ENCODE results near the gene PHF2. TPM values are rescaled to one million over a fixed set of nuclear protein-coding genes. Genes with fewer than 3 reads are reported as not detected.

PHF2 gene
- total RNA-seq, 1 experiment from 2014 or later: 12.9 TPM

DNA sequence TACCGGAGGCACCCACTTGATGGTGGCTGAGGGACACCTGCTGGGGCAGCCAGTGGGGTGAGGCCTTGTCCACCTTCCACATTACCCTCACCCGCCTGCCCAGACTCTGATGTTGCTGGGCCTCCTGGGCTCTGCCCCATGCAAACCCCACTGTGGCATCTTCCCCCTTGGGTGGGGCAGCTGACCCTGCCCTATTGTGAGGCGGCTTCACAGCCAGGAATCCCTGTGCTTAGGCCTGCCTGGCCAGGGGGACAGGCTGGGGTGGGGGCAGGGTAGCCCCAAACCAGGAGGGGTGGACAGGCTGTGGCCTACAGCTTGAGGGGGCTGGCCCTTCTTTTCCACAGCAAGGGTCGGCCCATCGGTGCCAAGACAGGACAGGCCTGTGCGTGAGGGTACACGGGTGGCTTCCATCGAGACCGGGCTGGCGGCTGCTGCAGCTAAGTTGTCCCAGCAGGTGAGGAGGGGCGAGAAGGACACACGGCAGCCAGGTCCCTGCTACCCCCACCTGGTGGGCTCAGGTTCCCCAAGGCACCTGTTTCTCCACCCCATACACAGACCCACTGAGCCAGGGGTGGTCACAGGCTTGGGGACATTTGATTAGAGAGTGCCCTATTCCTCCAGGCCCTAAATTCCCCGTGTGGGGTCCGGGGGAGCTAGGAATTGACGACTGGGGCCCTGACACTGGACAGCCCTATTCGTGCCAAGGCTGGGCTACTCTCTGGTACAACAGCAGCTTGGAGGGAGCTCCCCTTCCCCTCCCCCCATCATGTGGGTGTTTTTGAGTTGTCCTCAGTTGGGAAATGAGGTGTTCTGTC is 99.2 kb downstream of the PHF2 start:
- no peak for DNase-seq (ENCODE audit: low read depth, low spot score)
- in situ Hi-C loops (cut with HindIII; ENCODE audit: low pct_unique_long_range_greater_than_20kb, low sequenced_read_pairs): no loop called here

DNA sequence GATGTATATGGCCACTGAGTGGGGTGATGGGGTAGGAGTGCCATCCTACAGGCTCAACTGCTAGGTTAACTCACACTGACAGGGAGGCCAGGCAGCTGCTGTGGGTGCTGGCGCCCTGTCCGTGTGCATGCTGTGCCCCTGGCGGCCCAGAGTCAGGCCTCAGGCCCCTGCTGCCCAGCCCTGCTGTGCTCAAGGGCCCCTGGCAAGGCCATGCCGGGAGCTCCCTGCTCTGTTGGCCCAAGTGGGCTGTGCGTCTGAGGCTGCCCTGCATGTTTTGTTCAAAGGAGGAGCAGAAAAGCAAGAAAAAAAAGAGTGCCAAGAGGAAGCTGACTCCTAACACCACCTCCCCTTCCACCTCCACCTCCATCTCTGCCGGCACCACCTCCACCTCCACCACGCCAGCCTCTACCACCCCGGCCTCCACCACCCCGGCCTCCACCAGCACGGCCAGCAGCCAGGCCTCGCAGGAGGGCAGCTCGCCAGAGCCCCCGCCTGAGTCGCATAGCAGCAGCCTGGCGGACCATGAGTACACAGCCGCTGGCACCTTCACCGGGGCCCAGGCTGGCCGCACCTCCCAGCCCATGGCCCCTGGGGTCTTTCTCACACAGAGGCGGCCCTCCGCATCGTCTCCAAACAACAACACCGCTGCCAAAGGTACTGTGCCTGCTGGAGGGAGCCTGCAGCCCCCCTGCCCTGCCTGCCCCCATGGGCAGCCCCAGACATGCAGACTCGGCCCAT is 100.1 kb downstream of the PHF2 start:
- no peak for DNase-seq (ENCODE audit: low read depth, low spot score)
- in situ Hi-C loops (cut with HindIII; ENCODE audit: low pct_unique_long_range_greater_than_20kb, low sequenced_read_pairs): no loop called here

DNA sequence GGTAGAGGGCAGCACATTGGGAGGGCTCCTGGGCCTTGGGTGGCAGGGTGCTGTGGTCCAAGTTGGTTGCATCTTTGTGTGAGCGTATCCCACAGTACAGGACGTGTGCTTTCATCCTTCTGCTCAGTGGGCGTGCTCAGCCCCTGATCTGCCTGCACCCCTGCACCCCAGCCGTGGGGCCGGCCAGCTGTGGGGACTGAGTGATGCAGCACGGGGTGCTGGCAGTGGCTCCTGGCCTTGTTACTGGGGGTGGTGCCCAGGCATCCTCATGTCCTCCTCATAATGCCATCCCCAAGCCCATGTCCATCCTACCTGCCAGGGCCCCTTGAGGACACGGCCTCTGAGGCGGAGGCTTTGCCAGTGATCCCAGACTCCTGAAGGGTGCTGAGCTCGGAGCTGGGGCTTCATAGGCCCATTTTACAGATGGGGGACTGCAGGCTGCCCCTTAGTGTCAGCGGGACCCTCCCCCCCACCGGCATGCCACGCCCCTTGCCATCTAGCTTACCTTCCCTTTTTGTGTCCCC is 100.7 kb downstream of the PHF2 start:
- DNase-seq (ENCODE audit: low read depth, low spot score): no peak
- in situ Hi-C loops (cut with HindIII; ENCODE audit: low pct_unique_long_range_greater_than_20kb, low sequenced_read_pairs): no loop called here

DNA sequence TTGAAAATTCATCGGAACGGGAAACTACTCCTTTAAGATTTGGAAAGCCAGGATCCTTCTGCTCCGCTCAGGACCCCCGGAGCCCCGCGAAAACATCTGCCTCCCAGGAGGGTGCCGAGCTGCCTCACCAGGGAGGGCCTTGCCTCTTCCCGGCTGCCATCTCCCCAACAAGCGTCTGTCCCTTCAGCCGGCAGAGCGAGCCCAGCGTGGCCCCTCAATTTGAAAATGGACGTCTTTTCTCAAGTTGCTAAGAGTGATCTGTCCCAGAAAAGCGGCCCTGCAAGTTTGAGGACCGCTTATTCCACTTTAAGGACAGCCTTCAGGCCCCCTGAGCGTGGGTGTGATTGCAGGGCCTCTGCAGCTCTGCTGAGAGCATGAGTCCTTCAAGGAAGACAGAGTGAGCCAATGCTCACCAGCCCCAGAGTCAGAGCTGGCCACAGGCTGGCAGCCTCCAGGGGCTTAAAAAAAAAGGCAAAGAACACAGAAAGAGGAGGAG is 101.3 kb downstream of the PHF2 start:
- no peak for DNase-seq (ENCODE audit: low read depth, low spot score)
- in situ Hi-C loops (cut with HindIII; ENCODE audit: low pct_unique_long_range_greater_than_20kb, low sequenced_read_pairs): no loop called here

DNA sequence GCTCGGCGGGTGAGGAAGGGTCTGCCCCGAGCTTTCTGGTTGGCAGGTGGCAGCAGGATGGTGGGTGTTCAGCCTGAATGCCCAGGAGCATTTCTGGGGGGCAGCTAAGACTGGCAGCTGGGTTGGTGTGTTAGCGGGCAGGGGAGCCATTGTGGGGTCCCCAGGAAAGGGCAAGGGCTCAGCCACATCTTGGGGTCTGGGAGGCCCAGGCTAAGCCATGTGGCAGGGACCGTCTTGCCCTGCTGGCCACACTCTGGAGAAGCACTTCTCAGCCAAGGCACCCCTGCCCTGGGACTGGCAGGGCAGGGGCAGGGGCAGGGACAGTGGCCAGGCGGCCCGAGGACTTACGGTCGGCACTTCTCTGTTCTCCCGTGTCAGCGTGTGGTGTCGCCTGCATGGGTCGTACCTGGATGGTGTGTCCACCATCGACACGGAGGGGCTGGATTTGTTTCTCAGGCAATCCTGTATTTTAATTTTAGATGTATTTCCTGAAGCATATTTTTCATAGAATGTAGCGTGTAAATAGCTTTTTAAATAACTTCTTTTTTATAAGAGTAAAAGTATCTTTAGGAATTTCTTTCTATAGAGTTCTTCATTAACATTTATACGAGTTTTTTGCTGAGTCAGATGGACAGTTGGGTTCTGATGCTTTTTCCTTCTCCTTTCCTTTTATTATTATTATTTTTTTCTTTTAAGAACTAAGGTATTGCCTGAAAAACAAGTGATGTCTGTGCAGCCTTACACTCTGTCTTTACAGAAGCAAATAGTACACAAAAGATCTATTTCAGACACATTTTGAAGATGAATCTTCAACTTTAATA is 102.0 kb downstream of the PHF2 start:
- DNase-seq (ENCODE audit: low read depth, low spot score): no peak
- in situ Hi-C loops (cut with HindIII; ENCODE audit: low pct_unique_long_range_greater_than_20kb, low sequenced_read_pairs): no loop called here

DNA sequence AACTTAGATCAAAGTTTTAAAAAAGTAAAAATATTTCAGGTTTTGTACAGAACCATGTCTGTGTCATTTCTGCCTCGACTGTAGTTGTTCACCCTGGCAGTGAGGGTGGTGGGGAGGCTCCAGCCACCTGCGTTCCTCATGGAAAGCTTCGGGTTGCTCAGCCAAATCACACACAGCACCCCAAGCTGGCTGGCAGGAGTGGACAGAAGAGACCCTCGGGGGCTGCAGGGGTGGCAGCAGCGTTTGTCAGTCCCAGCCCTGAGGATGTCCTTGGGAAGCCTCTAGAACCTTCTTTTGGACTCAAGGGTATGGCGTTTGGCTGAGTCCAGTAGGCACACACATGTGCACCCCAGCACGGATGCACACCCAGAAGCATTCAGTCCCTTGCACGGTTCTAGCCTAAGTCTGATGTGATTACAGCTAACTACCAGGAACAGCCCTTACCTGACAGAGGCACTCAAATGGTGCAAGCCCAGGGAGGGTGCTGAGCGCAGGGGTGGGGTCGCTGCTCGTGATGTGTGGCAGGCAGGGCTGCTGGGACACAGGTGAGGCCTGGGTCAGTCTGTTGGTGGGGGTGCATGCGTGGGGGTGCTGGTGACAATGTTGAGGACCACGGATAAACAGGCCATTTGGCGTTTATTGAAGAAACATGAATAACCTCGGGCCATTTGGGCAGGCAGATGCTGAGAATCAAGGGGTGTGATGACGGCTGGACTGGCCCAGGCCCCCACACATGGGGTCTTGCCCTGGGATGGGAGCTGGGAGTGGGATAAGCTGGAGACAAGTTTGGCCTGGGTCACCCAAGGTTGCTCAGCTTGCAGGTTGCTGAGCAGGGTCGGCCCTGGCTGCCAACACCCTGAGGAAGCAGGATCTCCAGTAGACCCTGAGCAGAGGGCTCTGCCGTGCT is 103.4 kb downstream of the PHF2 start:
- in situ Hi-C loops (cut with HindIII; ENCODE audit: low pct_unique_long_range_greater_than_20kb, low sequenced_read_pairs): no loop called here
- no peak for DNase-seq (ENCODE audit: low read depth, low spot score)

DNA sequence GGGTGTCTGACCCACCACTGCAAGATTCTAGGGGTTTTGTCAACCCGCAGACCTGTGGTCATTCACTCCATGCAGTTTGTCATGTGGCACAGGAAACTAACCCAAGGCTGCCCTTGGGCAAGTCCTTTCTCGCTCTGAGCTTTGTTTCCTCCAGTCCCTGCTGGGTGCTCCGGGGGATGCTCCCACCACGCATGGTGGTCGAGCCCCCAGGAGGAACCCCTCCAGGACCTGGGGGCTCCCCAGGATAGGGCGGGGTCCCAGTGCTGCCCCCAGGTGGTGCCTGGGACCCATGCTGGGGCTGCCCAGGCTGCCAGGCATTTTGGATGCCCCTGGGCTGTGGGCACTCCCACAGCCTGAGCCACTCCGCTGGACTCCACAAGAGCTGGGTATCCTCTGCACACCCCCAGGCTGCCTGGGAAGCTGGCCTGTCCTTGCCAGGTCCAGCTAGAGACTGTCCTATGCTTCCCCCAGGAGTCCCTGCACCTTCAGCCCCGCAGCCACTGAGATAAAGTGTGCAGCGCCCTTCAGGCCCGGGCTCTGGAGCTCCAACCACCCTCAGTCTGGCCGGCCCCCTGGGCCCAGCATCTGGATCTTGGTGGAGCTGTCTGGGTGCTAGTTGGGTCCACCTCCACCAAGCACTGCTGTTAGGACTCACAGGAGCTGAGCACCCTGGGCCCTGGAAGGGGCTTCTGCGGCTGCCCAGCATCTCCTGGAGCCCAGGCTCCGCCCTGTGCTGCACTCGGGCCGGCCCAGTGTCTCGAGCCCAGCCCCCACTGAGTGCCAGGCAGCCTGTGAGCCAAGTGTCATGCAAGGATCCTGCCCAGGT is 104.3 kb downstream of the PHF2 start:
- in situ Hi-C loops (cut with HindIII; ENCODE audit: low pct_unique_long_range_greater_than_20kb, low sequenced_read_pairs): no loop called here
- DNase-seq (ENCODE audit: low read depth, low spot score): no peak

DNA sequence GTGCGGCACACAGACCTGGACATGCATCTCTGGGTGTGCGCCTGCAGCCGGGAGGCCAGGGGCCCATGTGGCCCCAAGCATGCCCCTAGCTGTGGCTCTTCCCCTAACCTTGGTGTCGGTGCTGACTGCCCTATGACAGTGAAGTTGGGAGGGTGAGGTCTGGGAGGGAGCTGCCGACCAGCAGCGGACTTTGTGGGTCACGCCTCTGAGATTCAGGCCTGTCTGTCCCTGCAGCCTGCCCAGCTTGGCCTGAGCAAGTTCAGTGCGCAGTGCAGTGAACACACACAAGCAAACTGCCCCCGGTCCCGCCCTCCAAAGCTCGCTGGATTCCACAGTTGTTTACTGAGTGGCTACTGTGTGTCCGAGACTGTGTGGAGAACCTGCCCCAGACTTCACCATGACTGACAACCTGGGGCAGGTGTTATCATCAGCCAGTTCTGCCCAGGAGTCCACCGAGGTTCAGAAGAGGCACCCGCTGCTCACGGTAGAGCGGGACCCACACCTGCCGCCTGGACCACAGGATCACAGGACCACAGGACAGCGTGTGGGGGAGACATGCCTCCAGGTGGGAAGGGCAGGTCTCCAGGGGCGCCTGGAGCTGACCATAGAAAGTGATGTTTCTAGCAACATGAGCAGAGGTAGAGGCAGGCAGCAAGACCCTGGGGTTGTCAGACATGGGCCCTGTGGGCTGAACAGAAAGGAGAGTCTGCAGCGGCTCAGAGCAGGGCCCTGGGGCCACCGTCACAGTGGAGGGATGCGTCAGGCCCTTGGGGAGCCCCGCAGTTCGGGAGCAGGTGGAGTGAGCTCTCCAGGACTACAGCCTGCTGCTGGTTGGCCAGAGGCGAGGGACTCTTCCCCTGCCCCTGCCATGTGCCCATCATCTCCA is 105.1 kb downstream of the PHF2 start:
- no peak for DNase-seq (ENCODE audit: low read depth, low spot score)
- in situ Hi-C loops (cut with HindIII; ENCODE audit: low pct_unique_long_range_greater_than_20kb, low sequenced_read_pairs): no loop called here

DNA sequence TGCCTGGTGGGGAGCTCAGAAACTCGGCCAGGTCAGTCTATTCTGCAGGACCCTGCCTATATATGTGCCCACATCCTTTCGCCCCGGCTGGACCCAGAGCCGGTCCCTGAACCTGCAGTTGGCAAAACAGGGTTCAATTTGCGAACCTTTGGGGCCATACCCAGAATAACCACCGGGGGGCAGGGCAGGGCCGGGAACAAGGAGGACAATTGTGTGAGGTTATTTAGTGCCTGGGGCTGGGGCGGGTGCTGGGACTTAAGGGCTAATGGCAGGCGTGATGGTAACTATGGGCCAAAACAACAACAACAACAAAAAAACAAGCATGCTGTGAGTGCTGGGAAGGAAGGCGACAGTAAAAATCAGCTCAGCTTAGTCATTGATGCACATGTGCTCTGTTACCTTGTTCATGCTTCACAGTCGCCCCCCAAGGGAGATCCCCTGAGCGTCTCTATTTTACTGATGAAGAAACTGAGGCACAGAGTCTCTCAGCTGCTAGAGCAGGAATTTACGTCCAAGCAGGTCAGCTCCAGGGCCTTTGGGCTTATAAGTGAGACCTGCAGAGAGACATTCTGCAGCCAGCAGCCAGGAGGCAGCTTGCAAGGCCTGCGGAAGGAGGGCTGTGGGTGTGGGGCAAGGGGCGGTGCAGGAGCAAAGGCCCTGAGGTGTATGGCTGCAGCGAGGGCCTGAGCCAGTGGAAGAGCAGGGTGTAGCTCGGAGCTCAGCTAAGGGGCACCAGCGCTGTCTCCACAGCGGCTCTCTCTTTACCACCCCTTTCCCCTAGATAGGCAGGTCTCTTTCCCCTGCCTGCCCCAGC is 106.0 kb downstream of the PHF2 start:
- in situ Hi-C loops (cut with HindIII; ENCODE audit: low pct_unique_long_range_greater_than_20kb, low sequenced_read_pairs): no loop called here
- DNase-seq (ENCODE audit: low read depth, low spot score): peak; percentile 69

DNA sequence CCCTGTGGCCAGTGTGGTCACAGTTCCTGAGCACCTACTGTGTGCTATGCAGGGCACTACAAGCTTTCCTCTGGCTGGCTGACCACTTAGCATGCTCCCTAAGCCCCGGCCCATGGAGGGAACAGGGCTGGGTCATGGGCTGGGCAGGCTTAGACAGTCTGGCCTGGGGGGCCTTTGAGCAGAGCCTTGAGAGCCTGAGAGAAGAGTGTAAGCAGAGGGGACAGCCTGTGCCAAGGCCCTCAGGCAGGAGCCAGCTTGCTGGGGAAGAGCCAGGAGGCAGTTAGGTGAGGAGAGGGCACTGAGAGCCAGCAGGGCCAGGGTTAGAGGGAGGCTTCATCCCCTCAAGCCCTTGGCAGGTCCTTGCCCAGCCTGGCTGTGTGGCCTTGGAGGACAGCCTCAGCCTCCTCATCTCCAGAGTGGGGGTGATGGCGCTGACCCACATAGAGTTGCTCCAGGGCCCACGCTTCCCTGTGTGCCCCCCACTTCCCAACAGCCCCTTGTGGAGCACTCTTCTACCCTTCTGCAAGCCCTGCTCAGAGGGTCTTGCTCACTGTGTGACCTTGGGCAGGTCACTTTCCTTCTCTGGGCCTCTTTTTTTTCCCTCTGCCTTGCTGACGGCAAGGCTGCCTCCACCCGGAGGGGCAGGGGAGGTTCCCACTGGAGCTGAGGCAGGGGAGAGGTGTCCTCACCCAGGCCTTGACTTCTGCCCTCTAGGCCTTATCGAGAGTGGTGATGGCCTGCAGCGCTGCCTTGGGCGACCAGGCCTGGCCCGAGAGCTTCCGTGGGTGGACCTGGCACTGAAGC is 107.1 kb downstream of the PHF2 start:
- DNase-seq (ENCODE audit: low read depth, low spot score): no peak
- in situ Hi-C loops (cut with HindIII; ENCODE audit: low pct_unique_long_range_greater_than_20kb, low sequenced_read_pairs): no loop called here

DNA sequence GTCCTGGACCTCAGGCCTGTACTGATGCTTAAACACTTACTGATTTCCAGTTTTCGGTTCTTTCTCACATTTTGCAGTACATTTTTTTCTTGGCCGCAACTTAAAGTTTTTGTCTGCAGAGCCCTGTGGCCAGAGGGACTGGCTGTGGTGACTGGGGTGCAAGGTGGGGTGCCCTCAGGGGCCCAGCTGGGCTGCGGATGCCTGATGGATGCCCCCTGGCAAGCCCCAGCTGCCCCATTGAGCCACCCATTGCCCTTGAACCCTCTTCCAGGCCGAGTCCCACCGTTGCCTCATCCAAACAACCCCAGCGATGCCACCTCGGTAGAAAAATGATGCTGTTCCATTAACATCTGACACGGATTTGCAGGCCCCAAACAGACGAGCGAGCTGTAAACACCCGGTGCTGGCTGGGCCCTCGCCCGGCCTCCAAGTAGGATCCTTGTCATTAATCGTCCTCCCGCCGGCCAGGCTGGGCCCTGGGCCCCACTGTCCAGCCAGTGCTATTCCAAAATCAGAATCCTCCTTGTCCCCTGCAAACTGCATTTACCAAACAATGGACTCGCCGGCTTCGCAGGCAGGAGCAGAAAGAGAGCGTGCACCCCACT is 107.9 kb downstream of the PHF2 start:
- in situ Hi-C loops (cut with HindIII; ENCODE audit: low pct_unique_long_range_greater_than_20kb, low sequenced_read_pairs): no loop called here
- no peak for DNase-seq (ENCODE audit: low read depth, low spot score)

DNA sequence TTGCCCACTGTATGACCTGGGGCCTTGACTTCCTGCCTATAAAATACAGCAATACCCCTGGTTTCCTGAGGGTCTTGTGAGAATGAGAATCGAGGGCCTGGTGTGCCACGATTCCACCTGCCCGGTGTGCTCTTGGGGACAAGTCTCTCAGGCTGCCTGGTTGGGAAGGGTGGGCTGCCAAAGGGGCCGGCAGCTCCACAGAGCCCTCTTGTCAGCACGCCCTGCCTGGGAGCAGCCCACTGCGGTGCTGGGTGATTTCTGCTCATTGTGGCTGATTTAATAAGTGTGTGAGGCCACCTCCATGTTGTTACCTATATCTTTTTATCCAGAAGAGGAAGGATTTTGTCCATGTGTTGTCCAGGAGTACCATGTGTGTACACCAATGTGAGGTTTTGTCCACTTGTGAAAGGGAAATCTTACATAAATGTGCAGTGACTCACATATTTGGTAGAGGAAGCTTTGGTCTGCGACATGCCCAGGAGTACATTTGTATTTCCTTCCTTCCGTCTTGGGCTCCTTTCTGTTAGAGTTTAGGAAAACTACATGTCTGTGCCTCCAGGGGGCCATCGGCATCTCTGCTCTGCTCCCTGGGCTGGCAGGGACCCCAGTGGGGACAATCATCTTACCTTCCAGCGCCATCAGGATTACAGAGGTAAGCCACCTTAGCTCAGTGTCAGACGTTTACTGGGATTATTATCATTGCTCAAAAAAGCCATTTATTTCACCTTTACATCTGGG is 108.6 kb downstream of the PHF2 start:
- in situ Hi-C loops (cut with HindIII; ENCODE audit: low pct_unique_long_range_greater_than_20kb, low sequenced_read_pairs): no loop called here
- DNase-seq (ENCODE audit: low read depth, low spot score): peak; percentile 25

Data from SK-MEL-5 (cell line).